PC-3 (cell line): ENCODE results near the gene GRIA4. TPM values are rescaled to one million over a fixed set of nuclear protein-coding genes. Genes with fewer than 3 reads are reported as not detected.

Experiments used
- ATAC-seq: fragments of 200-7000 bp; cut with Tn5 transposase; 2 replicates; pipeline ENCODE4 v1.9.1; 2020; ENCODE audit warnings: mild to moderate bottlenecking, moderate library complexity
- BruUV-seq: library from RNA; stranded (reverse); fragments of 400-500 nt; replicated peaks from 2 replicates; lab custom pipeline; 2021; lab: Mats Ljungman, UMichigan
- CTCF ChIA-PET: fragments of 300-600 bp; sonication (Branson Sonifier 250); formaldehyde crosslinking; loops from one replicate; lab custom pipeline; 2022; ENCODE audit warnings: antibody characterized with exemption; lab: Charles Lee
- POLR2A ChIA-PET: fragments of 300-600 bp; sonication (Branson Sonifier 250); formaldehyde crosslinking; loops from one replicate; lab custom pipeline; 2022; ENCODE audit warnings: antibody characterized with exemption; ENCODE audit not compliant: unreplicated experiment; lab: Charles Lee
- DNase-seq: peaks from one replicate; pipeline ENCODE4 v3.0.0-alpha.2; 2015
- H2AFZ ChIP-seq: fragments of 300-600 bp; sonication (generic); 2 replicates; pipeline ENCODE4 v1.6.0; 2016; ENCODE audit warnings: antibody characterized with exemption, low read length
- H3F3A ChIP-seq: fragments of 300-600 bp; sonication (generic); one replicate; pipeline ENCODE4 v1.6.0; 2017; ENCODE audit warnings: antibody characterized with exemption, low read length, control low read depth, mild to moderate bottlenecking; ENCODE audit not compliant: unreplicated experiment
- H3K27ac ChIP-seq: fragments of 300-600 bp; sonication (generic); 2 replicates; pipeline ENCODE4 v1.5.1; 2016; ENCODE audit warnings: mild to moderate bottlenecking, low read length
- H3K27me3 ChIP-seq: fragments of 300-600 bp; sonication (generic); 2 replicates; pipeline ENCODE4 v1.6.1; 2016; ENCODE audit warnings: low read length, mixed read lengths
- H3K36me3 ChIP-seq: fragments of 300-600 bp; sonication (generic); 2 replicates; pipeline ENCODE4 v1.6.1; 2016; ENCODE audit warnings: low read depth, mixed run types, low read length, mixed read lengths
- H3K4me1 ChIP-seq: fragments of 300-600 bp; sonication (generic); 2 replicates; pipeline ENCODE4 v1.5.1; 2016; ENCODE audit warnings: low read length; ENCODE audit not compliant: insufficient read depth
- H3K4me2 ChIP-seq: fragments of 300-600 bp; sonication (generic); 2 replicates; pipeline ENCODE4 v1.6.0; 2016; ENCODE audit warnings: low read length
- H3K4me3 ChIP-seq: fragments of 300-600 bp; sonication (generic); 2 replicates; pipeline ENCODE4 v1.5.1; 2016; ENCODE audit warnings: mild to moderate bottlenecking, low read length, mixed read lengths
- H3K79me2 ChIP-seq: fragments of 300-600 bp; sonication (generic); 2 replicates; pipeline ENCODE4 v1.6.1; 2017; ENCODE audit warnings: low read length, mixed read lengths
- H3K9ac ChIP-seq: fragments of 300-600 bp; sonication (generic); 2 replicates; pipeline ENCODE4 v1.6.0; 2016; ENCODE audit warnings: mild to moderate bottlenecking, low read length
- H3K9me2 ChIP-seq: fragments of 300-600 bp; sonication (generic); replicated peaks from 2 replicates; pipeline ENCODE4 v1.6.1; 2016; ENCODE audit warnings: mixed run types, low read length, mixed read lengths
- H3K9me3 ChIP-seq: fragments of 300-600 bp; sonication (generic); 2 replicates; pipeline ENCODE4 v1.6.1; 2016; ENCODE audit warnings: low read length, mixed read lengths
- H4K20me1 ChIP-seq: fragments of 300-600 bp; sonication (generic); 2 replicates; pipeline ENCODE4 v1.6.1; 2016; ENCODE audit warnings: low read length, mixed read lengths
- EZH2 ChIP-seq: fragments of 300-600 bp; sonication (generic); IDR thresholded peaks from one replicate; pipeline ENCODE4 v1.6.1; 2017; ENCODE audit warnings: antibody characterized with exemption, mild to moderate bottlenecking, low read length; ENCODE audit not compliant: unreplicated experiment
- EZH2phosphoT487 ChIP-seq: fragments of 300-600 bp; sonication (generic); IDR thresholded peaks from 2 replicates; pipeline ENCODE4 v1.6.1; 2018; ENCODE audit warnings: mild to moderate bottlenecking, antibody characterized with exemption, low read length, borderline replicate concordance
- intact Hi-C: fragments of 100-400 bp; cut with micrococcal nuclease; formaldehyde crosslinking; loops from 2 replicates; pipeline ENCODE4 v1.9.0; 2023
- total RNA-seq: library from RNA; depleted of rRNA; stranded (reverse); fragments of >200 nt; gene quantifications from 2 replicates; pipeline ENCODE4 v1.2.3, GENCODE V29; 2014
- TF ChIP-seq, protein P1 (sequence below): fragments of 300-600 bp; sonication (generic); conservative IDR thresholded peaks from 2 replicates; pipeline ENCODE4 v1.5.1; 2017; ENCODE audit warnings: antibody characterized with exemption, low read depth, mild to moderate bottlenecking, low read length

Gene GRIA4
- total RNA-seq, 1 experiment from 2014 or later = not detected

DNA sequence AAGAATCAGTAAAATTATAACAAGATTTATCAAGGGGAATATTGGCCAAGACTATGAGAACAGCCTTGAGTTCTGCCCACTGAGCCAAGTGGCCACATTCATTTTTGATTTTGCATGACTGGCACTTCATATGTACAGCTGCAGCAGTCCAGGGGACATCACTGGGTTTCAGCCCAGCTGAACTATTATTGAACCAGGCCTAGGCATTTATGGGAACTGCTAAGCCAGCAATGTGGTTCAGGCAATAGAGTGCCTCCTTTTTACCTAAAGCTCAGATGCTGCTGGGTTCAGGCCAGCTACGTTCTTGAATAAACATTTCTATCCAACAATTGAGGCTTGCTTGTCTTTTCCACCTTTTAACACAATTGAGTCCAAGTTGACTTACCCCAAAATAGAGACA, 215.3 kb downstream of the GRIA4 start:
- no TSS peak for BruUV-seq
- H3K36me3 ChIP-seq = no peaks in the 10 kb centered on the region
- H3K4me2 ChIP-seq = no peak overlapping the region
- H3K27me3 ChIP-seq = no peaks in the 10 kb centered on the region
- H2AFZ ChIP-seq = no peak overlapping the region
- H3K27ac ChIP-seq = no peak overlapping the region
- H3K9me3 ChIP-seq = no peaks in the 10 kb centered on the region
- no peak for ATAC-seq
- no peaks in the 10 kb centered on the region for H3K9me2 ChIP-seq
- no peak for DNase-seq
- H4K20me1 ChIP-seq = no peaks in the 10 kb centered on the region
- intact Hi-C loops = no loop called here
- no peak overlapping the region for H3K9ac ChIP-seq
- H3K4me1 ChIP-seq = no peaks in the 10 kb centered on the region
- no peak overlapping the region for H3K4me3 ChIP-seq
- no peaks in the 10 kb centered on the region for H3F3A ChIP-seq
- TF ChIP-seq EZH2 (no peak), EZH2phosphoT487 (no peak)
- TF ChIP-seq, protein P1, sequence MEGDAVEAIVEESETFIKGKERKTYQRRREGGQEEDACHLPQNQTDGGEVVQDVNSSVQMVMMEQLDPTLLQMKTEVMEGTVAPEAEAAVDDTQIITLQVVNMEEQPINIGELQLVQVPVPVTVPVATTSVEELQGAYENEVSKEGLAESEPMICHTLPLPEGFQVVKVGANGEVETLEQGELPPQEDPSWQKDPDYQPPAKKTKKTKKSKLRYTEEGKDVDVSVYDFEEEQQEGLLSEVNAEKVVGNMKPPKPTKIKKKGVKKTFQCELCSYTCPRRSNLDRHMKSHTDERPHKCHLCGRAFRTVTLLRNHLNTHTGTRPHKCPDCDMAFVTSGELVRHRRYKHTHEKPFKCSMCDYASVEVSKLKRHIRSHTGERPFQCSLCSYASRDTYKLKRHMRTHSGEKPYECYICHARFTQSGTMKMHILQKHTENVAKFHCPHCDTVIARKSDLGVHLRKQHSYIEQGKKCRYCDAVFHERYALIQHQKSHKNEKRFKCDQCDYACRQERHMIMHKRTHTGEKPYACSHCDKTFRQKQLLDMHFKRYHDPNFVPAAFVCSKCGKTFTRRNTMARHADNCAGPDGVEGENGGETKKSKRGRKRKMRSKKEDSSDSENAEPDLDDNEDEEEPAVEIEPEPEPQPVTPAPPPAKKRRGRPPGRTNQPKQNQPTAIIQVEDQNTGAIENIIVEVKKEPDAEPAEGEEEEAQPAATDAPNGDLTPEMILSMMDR = no peak
- CTCF ChIA-PET = no interaction called here
- H3K79me2 ChIP-seq = no peaks in the 10 kb centered on the region
- POLR2A ChIA-PET = no interaction called here

DNA sequence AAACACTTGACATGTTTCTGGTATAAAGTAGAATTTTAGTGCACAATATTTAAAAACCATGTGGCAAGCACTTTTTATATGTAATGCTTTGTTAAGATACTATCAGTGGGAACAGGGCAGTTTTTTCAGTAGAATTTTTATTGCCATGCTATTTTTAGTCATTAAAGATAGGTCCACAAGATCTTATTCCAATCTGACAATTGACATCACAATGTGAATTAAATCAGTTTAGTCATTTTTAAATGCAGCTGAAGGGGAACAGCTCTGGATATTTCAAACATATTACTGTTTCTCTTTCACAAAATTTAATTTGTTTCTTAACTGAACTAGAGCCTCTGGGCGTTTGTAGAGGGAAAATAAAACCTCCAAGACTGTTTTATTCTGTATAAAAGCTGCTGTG, 218.0 kb downstream of the GRIA4 start:
- CTCF ChIA-PET = no interaction called here

DNA sequence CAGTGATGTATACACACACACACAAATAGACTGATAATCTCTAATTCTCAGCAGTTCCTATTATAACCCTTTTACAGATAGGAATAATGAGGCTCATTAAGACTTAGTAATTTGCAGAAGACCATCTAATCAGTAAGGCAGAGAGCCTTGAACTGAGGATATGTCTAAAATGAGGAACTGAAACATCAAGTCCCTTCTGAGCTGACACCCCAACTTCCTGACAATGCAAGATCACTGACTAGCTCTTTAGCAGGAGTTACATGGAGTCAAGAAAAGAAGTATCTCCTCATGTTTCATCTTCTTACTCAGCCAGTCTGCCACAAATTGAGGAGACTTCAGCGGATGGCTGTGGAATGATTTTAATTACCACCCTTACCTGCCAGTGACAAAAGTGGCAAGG, 219.2 kb downstream of the GRIA4 start:
- Histone ChIP-seq H3F3A (no peaks in the 10 kb centered on the region), H2AFZ (no peak overlapping the region), H3K79me2 (no peaks in the 10 kb centered on the region), H3K9me2 (no peaks in the 10 kb centered on the region), H3K4me2 (no peak overlapping the region), H3K27ac (no peak overlapping the region), H4K20me1 (no peaks in the 10 kb centered on the region), H3K9me3 (no peaks in the 10 kb centered on the region), H3K36me3 (no peaks in the 10 kb centered on the region), H3K4me3 (no peak overlapping the region), H3K27me3 (no peaks in the 10 kb centered on the region), H3K9ac (no peak overlapping the region), H3K4me1 (no peaks in the 10 kb centered on the region)
- ATAC-seq (no peak), DNase-seq (no peak)
- TF ChIP-seq, protein P1 = no peak
- TF ChIP-seq EZH2phosphoT487 (no peak), EZH2 (no peak)
- BruUV-seq = no TSS peak
- CTCF ChIA-PET = no interaction called here
- intact Hi-C loops = no loop called here
- POLR2A ChIA-PET = no interaction called here

More for the DNA sequence above, 218.0 kb downstream of the GRIA4 start:
- no TSS peak for BruUV-seq
- DNase-seq (no peak), ATAC-seq (no peak)
- Histone ChIP-seq H3K79me2 (no peaks in the 10 kb centered on the region), H3F3A (no peaks in the 10 kb centered on the region), H3K36me3 (no peaks in the 10 kb centered on the region), H3K4me1 (no peaks in the 10 kb centered on the region), H3K4me2 (no peak overlapping the region), H2AFZ (no peak overlapping the region), H3K27ac (no peak overlapping the region), H3K27me3 (no peaks in the 10 kb centered on the region), H3K9me3 (no peaks in the 10 kb centered on the region), H4K20me1 (no peaks in the 10 kb centered on the region), H3K9ac (no peak overlapping the region), H3K9me2 (no peaks in the 10 kb centered on the region), H3K4me3 (no peak overlapping the region)
- POLR2A ChIA-PET = no interaction called here
- intact Hi-C loops = no loop called here
- TF ChIP-seq EZH2 (no peak), EZH2phosphoT487 (no peak)
- TF ChIP-seq, protein P1 = no peak
